PC-9 (cell line): ENCODE data around the gene HCRTR2.

Experiments used
- EZH2 ChIP-seq: fragments of 200-600 bp; sonication (generic); IDR thresholded peaks from 2 replicates; pipeline ENCODE4 v1.8.0; 2017; ENCODE audit warnings: antibody characterized with exemption, low read depth
- TF ChIP-seq, protein P1 (sequence below): fragments of 200-600 bp; sonication (generic); conservative IDR thresholded peaks from 2 replicates; pipeline ENCODE4 v1.6.1; 2017; ENCODE audit warnings: mixed run types, antibody characterized with exemption, mild to moderate bottlenecking, moderate library complexity

DNA sequence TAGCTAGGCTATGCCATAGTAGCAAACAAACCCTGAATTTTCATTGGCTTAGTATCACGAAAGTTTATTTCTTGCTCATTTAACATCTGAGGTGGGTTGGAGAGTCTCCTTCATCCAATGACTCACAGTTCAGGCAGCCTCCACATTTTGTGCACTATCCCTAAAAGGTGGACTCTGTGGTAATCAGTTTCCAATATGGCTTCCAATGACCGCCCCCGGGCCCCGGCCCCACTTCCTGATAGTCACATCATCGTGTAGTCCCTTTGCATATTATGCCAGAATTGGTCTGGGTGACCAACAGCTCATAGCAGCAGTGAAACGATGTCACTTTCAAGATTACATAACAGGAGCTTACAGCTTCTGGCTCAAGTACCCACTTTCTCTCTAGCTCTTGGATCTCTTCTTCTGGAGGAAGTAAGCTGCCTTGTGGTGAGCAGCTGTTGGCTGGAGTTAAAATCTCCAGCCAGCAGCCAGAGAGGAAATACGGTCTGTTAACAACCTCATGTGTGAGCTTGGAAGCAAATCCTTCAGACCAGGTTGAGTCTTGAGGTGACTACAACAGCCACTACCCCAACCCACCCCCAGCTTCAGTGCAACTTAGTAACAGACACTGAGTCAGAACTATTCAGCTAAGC is 7.8 kb downstream of the HCRTR2 start:
- TF ChIP-seq, protein P1, sequence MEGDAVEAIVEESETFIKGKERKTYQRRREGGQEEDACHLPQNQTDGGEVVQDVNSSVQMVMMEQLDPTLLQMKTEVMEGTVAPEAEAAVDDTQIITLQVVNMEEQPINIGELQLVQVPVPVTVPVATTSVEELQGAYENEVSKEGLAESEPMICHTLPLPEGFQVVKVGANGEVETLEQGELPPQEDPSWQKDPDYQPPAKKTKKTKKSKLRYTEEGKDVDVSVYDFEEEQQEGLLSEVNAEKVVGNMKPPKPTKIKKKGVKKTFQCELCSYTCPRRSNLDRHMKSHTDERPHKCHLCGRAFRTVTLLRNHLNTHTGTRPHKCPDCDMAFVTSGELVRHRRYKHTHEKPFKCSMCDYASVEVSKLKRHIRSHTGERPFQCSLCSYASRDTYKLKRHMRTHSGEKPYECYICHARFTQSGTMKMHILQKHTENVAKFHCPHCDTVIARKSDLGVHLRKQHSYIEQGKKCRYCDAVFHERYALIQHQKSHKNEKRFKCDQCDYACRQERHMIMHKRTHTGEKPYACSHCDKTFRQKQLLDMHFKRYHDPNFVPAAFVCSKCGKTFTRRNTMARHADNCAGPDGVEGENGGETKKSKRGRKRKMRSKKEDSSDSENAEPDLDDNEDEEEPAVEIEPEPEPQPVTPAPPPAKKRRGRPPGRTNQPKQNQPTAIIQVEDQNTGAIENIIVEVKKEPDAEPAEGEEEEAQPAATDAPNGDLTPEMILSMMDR: no peak
- no peak for TF ChIP-seq EZH2
